Hepatocyte (in vitro differentiated cells): Measurements from ENCODE around the gene CCDC192. TPM values are rescaled to one million over a fixed set of nuclear protein-coding genes. Genes with fewer than 3 reads are reported as not detected.
"Not testable (repeated sequence)": the region's sequence is repeated elsewhere in the genome, so short reads cannot be mapped to it uniquely, and the experiment has no call there.

Experiments
- DNase-seq: peaks from one replicate; pipeline ENCODE4 v3.0.0-alpha.2; 2016; ENCODE audit warnings: low spot score
- H2AFZ ChIP-seq: fragments of 200-600 bp; sonication (generic); 2 replicates; pipeline ENCODE4 v1.6.0; 2016; ENCODE audit warnings: antibody characterized with exemption, mild to moderate bottlenecking
- H3K27ac ChIP-seq: fragments of 200-600 bp; sonication (generic); 2 replicates; pipeline ENCODE4 v1.5.1; 2016; ENCODE audit warnings: mild to moderate bottlenecking
- H3K27me3 ChIP-seq: fragments of 200-600 bp; sonication (generic); 2 replicates; pipeline ENCODE4 v1.6.1; 2016
- H3K36me3 ChIP-seq: fragments of 200-600 bp; sonication (generic); replicated peaks from 2 replicates; pipeline ENCODE4 v1.5.1; 2016; ENCODE audit warnings: low read depth; ENCODE audit not compliant: insufficient read depth
- H3K4me1 ChIP-seq: fragments of 200-600 bp; sonication (generic); 2 replicates; pipeline ENCODE4 v1.5.1; 2016; ENCODE audit warnings: mild to moderate bottlenecking, moderate library complexity; ENCODE audit not compliant: insufficient read depth
- H3K4me2 ChIP-seq: fragments of 200-600 bp; sonication (generic); 2 replicates; pipeline ENCODE4 v1.6.0; 2016
- H3K4me3 ChIP-seq: fragments of 200-600 bp; sonication (generic); 2 replicates; pipeline ENCODE4 v1.5.1; 2016; ENCODE audit warnings: mild to moderate bottlenecking
- H3K79me2 ChIP-seq: fragments of 200-600 bp; sonication (generic); 2 replicates; pipeline ENCODE4 v1.6.0; 2017; ENCODE audit warnings: mild to moderate bottlenecking
- H3K9me2 ChIP-seq: fragments of 200-600 bp; sonication (generic); replicated peaks from 2 replicates; pipeline ENCODE4 v1.6.0; 2017; ENCODE audit warnings: mild to moderate bottlenecking; ENCODE audit not compliant: insufficient read depth
- H3K9me3 ChIP-seq: fragments of 200-600 bp; sonication (generic); 2 replicates; pipeline ENCODE4 v1.5.1; 2016; ENCODE audit warnings: low read depth, mild to moderate bottlenecking
- H4K20me1 ChIP-seq: fragments of 200-600 bp; sonication (generic); 2 replicates; pipeline ENCODE4 v1.6.0; 2016; ENCODE audit warnings: mild to moderate bottlenecking; ENCODE audit not compliant: insufficient read depth, poor library complexity, severe bottlenecking
- CTCF ChIP-seq: fragments of 200-600 bp; sonication (generic); IDR thresholded peaks from 2 replicates; pipeline ENCODE4 v1.5.1; 2016; ENCODE audit warnings: antibody characterized with exemption, mild to moderate bottlenecking; ENCODE audit not compliant: poor library complexity
- EZH2 ChIP-seq: fragments of 200-600 bp; sonication (generic); IDR thresholded peaks from 2 replicates; pipeline ENCODE4 v1.6.1; 2016; ENCODE audit warnings: antibody characterized with exemption, mild to moderate bottlenecking, borderline replicate concordance
- EZH2phosphoT487 ChIP-seq: fragments of 200-600 bp; sonication (generic); IDR thresholded peaks from one replicate; pipeline ENCODE4 v1.6.1; 2018; ENCODE audit warnings: antibody characterized with exemption, mild to moderate bottlenecking, low read depth, moderate library complexity; ENCODE audit not compliant: unreplicated experiment, severe bottlenecking
- WGBS: methylation state at CpG from one replicate; pipeline ENCODE4 v1.1.6; 2016; ENCODE audit warnings: low lambda C conversion rate; ENCODE audit errors: missing lambda C conversion rate; 5-methylcytosine and 5-hydroxymethylcytosine counted together
- polyA plus RNA-seq: library from polyadenylated mRNA; unstranded; fragments of >200 nt; fragmentation: Nextera tagmentation; extraction: Ambion mirVana; gene quantifications from 2 replicates; pipeline ENCODE4 v1.2.1, GENCODE V29; 2016
- total RNA-seq: library from RNA; depleted of rRNA; stranded (reverse); fragments of >200 nt; gene quantifications from 2 replicates; pipeline ENCODE4 v1.2.3, GENCODE V29; 2014

The CCDC192 gene
- total and polyA plus RNA-seq, 2 experiments from 2014 or later: 0.39 TPM; not detected in 1

GRCh38 chr5:127723571-127723970 is 20.4 kb downstream of the CCDC192 start:
- Histone ChIP-seq H3K9me2 (no peaks in the 10 kb centered on the region), H2AFZ (no peak overlapping the region), H3K4me1 (peaks cover 6% of the 10 kb centered on the region), H3K4me2 (no peak overlapping the region), H3K4me3 (no peak overlapping the region), H3K27me3 (no peaks in the 10 kb centered on the region), H3K36me3 (no peaks in the 10 kb centered on the region), H3K79me2 (no peaks in the 10 kb centered on the region), H3K27ac (no peak overlapping the region), H4K20me1 (no peaks in the 10 kb centered on the region), H3K9me3 (no peaks in the 10 kb centered on the region)
- TF ChIP-seq CTCF (no peak), EZH2 (no peak), EZH2phosphoT487 (no peak)
- DNase-seq: peak; percentile 24
- WGBS: 80% methylated on average over 2 of the region's 2 CpGs

GRCh38 chr5:127725673-127726072 is 22.5 kb downstream of the CCDC192 start:
- 95% methylated on average over 1 of the region's 1 CpG for WGBS
- Histone ChIP-seq H3K4me3 (no peak overlapping the region), H3K27ac (no peak overlapping the region), H3K27me3 (no peaks in the 10 kb centered on the region), H2AFZ (no peak overlapping the region), H4K20me1 (no peaks in the 10 kb centered on the region), H3K9me3 (no peaks in the 10 kb centered on the region), H3K4me2 (no peak overlapping the region), H3K36me3 (no peaks in the 10 kb centered on the region), H3K4me1 (peaks cover 6% of the 10 kb centered on the region), H3K9me2 (no peaks in the 10 kb centered on the region), H3K79me2 (no peaks in the 10 kb centered on the region)
- TF ChIP-seq EZH2phosphoT487 (no peak), EZH2 (no peak), CTCF (no peak)
- DNase-seq: no peak

GRCh38 chr5:127732963-127733362 is 29.8 kb downstream of the CCDC192 start:
- no peak for DNase-seq
- Histone ChIP-seq H3K36me3 (no peaks in the 10 kb centered on the region), H3K4me3 (no peak overlapping the region), H3K4me1 (no peaks in the 10 kb centered on the region), H2AFZ (no peak overlapping the region), H3K79me2 (no peaks in the 10 kb centered on the region), H3K9me3 (no peaks in the 10 kb centered on the region), H3K27me3 (no peaks in the 10 kb centered on the region), H3K4me2 (no peak overlapping the region), H3K27ac (no peak overlapping the region), H3K9me2 (no peaks in the 10 kb centered on the region), H4K20me1 (no peaks in the 10 kb centered on the region)
- TF ChIP-seq EZH2phosphoT487 (no peak), EZH2 (no peak), CTCF (no peak)
- WGBS: 89% methylated on average over 1 of the region's 1 CpG

GRCh38 chr5:127739348-127739747 is 36.2 kb downstream of the CCDC192 start:
- H3K4me2 ChIP-seq, H4K20me1 ChIP-seq, H3K9me3 ChIP-seq, H2AFZ ChIP-seq, H3K27ac ChIP-seq, DNase-seq, H3K4me3 ChIP-seq, H3K79me2 ChIP-seq, H3K4me1 ChIP-seq, H3K9me2 ChIP-seq, H3K36me3 ChIP-seq, H3K27me3 ChIP-seq: not testable (repeated sequence)
- WGBS: 43% methylated on average over 14 of the region's 14 CpGs
